NCI-H748 (cell line): Measurements from ENCODE around the gene SUN2.

ENCODE experiments used
- DNase-seq: peaks from one replicate; lab custom pipeline; 2025; ENCODE audit not compliant: unreplicated experiment; lab: John Stamatoyannopoulos, UW

SUN2 gene

GRCh38 chr22:38755155-38755910 lies 465 bp downstream of the SUN2 start:
- peak; percentile 41 for DNase-seq

GRCh38 chr22:38754751-38755154 lies 1.0 kb downstream of the SUN2 start:
- DNase-seq = peak; percentile 34

GRCh38 chr22:38753948-38754750 lies 1.6 kb downstream of the SUN2 start:
- peak; percentile 54 for DNase-seq

DNA sequence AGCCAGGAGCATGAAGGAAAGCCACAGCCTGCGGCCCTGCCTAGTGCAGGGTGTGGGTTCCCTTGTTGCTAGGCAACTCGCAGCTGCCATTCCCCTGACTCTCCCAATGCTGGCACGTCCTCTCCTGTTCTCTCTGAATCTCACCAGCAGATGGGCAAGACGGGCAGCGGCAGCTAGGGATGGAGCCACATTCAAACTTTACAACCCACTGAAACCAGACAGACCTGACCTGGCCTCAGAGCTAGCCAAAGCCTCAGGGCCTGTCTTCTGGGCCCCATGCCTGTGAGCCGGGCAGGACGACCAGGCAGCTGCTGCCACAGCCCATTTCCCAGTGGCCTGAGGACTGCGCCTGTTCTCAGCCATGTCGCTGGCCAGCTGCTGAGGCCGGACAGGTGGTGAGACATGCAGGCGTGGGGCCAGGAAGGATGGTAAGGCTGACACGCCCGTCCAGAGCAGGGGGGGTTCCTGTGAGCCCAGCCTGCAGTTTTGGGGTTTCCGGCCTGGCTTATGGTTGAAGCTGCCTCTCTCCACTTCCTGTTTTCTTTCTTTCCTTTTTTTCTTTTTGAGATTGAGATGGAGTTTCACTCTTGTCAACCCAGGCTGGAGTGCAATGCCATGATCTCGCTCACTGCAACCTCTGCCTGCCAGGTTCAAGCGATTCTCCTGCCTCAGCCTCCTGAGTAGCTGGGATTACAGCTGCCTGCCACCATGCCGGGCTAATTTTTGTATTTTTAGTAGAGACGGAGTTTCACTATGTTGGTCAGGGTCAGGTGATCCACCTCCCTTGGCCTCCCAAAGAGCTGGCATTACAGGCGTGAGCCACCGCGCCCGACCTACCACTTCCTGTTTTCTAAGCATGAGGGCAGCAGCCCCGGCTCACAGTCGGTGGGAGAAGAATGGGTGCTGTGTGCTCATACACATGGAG lies 4.1 kb downstream of the SUN2 start:
- DNase-seq = no peak

DNA sequence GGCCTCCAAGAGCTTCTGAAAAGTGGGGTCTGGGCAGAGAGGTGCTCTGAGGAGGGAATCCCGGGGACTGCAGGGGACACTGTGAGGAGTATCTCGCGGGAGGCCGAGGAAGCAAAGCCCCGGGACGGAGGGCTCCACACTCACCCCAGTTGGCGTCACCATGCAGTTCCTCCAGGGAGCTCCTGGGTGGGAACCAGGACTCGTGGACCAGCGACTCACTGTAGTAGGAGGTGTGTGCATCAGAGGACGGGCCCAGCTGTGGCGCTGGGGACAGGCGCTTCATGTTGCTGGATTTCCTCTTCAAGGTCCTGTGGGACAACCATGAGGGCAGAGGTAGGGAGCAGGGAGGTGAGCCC lies 4.8 kb downstream of the SUN2 start:
- DNase-seq = no peak

- DNase-seq = no peak
These were observed 5.2 kb downstream of the SUN2 start for GRCh38 chr22:38750638-38751037.

- DNase-seq = no peak
These were observed 5.7 kb downstream of the SUN2 start for GRCh38 chr22:38750104-38750503.

DNA sequence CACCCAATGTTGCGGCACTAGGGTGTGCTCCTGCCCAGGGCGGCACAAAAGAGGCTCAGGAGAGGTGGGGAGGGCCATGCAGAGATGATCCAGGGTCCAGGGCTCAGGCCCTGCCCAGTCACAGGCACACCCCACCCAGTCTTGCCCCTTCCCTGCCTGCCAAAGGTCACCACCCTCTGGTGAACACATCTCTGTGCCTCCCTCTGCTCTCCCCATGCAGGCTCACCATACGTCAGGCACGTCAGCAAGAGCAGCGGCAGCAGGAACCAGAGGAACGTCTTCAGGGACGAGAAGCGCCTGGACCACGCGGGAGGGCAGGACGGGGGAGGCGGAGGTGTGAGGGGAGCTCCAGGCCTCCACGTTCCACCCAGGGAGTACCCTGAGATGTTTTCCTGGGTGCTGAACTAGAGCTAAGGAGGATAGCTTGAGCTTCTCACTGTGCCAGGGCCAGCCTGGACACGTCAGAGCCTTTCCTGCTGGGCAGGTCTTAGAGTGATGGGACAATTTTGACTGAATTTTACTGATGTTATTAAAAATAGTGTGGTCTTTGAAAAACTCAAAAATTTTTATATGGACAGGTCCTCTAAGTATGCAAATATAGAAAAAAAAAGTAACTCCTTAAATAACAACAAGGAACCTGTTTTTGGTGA lies 7.2 kb downstream of the SUN2 start:
- DNase-seq = no peak

DNA sequence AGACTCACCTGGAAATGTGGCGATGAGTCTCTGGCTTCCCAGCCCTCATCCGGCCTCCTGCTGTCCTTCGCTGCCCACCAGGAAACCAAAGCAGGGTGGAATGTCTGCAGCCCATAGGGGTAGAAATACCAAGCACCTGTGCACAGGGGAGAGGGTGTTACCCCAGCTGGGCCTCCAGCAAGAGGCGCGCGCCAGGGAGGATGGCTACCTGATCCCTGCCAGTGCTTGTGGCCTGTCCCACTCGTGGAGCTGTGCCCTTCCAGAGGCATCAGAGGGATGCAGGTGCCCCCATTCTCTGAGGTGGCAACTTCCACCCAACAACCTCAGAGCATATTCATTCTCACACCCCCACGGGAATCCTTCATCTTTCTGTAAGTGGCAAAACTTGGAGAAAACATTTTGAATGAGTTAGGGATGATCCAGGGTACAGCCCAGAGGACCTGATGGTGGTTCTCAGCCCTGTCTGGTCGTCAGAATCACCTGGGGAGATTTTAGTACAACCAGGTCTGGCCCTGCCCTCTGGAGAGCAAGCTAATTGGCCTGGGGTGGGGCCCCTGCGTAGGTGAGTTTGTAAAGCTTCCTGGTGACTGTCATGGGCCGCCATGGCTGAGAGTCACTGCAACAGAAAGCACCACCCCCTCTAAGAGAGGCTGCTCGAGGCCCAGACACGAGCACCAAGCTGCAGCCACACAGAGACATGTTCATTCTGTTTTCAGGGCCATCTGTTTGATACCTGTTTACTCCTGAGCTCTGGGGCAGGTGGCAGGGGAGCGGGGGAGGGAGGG lies 9.9 kb downstream of the SUN2 start:
- DNase-seq = peak; percentile 5

GRCh38 chr22:38744981-38745380 lies 10.8 kb downstream of the SUN2 start:
- DNase-seq = no peak

GRCh38 chr22:38742176-38742942 lies 13.4 kb downstream of the SUN2 start:
- no peak for DNase-seq

DNA sequence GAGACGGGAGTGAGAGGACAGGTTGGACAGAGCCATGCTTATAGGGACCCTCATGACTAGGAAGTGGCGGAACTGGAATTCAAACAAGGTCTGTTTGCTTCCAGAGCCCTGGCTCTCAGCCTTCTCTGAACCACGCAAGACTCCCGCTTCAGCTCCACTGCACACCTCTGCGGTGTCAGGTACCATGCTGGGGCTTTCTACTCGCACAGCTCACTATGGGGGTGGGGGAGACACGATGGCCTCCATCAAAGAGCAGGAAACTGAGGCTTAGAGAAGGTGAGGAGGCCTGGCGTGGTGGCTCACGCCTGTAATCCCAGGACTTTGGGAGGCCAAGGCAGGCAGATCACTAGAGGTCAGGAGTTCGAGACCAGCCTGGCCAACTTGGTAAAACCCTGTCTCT lies 14.2 kb downstream of the SUN2 start:
- DNase-seq = no peak

GRCh38 chr22:38741166-38741565 lies 14.6 kb downstream of the SUN2 start:
- DNase-seq = no peak

DNA sequence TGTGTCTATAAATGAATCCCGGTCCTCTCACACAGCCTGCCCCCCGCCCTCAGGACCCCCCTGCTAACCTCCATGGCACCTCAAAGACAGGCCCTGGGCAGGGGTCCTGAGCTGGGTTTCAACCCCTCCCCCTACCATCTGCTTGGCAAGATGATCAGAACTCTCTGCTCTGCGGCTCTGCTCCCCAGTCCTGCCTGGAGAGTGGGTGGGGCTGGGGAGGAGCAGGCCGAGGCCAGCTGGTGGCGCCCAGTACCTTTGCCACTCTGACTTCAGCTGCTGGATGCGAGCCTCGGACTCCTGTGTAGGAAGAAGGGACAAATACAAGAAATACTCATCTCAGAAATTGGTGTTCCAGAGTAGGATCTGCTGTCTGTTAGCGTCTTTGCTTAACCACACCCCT lies 15.0 kb downstream of the SUN2 start:
- no peak for DNase-seq

DNA sequence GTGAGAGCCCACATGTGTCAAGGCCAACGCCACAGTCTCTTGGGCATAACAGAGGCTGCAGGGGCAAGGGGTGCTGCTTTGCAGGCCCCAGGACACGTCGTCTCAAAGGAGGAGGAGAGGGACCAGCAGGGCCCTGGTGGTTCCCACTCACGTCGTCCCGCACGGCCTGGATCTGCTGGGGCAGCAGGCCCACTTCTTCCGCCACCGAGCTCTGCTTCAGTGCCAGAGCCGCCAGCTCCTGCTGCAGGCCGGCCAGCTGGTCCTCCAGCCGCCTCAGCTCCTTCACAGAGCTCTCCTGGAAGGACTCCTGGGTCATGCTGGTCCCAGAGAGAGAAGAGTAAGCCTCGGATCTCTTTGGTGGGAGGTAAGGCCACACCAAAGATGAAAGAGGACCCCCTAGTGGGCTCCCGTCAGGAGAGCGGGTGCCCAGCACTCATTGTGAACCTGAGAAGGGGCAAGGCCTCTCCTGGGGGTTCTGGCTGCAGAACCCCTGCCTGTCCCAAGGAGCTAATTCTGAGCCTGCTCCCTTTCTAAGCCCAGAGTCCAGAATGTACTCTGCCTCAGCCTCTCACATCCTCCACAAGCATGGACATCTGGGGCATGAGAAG lies 15.6 kb downstream of the SUN2 start:
- DNase-seq = no peak

DNA sequence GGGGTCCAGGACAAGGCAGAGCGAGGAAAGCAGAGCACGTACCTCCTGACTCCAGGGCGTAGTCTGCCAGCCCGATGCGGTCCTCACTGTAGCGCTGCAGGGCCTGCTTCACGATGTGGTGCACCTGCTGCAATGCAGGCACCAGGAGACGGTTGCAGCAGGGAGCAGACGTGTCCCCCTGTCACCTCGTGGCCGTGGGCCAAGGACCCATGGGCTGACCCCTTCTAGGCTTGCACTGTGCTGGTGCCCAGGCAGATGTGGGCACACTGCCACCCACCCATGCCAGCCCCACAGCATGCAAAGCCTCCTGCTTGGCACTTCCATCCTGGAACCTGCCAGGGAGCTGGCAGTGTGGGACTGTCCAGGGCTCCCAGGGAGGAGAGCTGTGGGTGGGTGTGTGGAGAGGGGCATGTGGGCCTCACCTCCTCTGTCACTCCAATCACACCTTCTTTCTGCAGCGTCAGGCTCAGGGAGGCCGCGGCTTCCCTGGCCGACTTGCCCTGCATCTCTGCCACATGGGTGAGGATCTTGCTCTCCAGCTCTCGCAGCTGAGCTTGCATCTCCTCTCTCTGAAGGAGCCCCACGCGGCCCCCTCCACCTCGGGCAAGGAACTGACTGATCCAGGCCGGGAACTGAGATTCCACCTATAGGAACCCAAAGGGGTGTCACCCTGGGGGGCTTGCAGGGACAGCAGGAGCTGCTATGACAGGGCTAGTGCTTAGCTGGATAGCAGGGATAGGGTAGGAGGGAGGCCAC lies 16.3 kb downstream of the SUN2 start:
- DNase-seq = no peak

DNA sequence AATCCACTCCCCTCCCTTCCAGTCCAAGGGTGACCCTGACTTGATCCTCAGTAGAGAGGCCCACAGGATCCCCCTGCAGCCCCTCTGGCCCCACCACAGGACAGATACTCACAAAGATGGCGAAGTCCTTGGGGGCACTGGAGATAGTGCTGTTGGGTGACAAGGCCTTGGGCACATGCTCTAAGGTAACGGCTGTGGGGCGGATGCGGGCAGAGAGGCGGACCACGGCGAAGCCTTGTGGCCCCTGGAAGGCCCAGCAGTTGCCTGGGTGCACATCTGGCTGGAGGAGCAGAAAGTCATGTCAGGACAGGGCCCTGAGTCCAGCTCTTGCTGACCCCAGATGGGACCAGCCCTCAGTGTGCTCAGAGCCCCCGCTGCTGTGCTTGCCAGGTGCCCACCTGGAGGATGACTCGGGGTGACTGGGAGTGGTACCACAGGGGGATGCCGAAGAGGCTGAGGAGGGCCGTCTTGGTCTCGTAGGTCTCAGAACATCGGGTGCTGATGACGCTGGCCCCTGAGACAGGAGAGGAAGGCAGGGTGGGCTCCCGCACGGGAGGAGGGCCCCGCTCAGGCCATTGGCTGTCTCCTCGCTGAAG lies 17.2 kb downstream of the SUN2 start:
- DNase-seq = no peak
